Endothelial cell of umbilical vein (primary cell): ENCODE results near the gene KIFC1. TPM values are rescaled to one million over a fixed set of nuclear protein-coding genes. Genes with fewer than 3 reads are reported as not detected.
A peak's percentile ranks its signal among the peaks of the same experiment; 100 is the strongest.

Experiments used
- BruUV-seq: library from RNA; stranded (reverse); fragments of 400-500 nt; replicated peaks from 2 replicates; lab custom pipeline; 2021; lab: Mats Ljungman, UMichigan
- CTCF ChIA-PET: fragments of 300-600, 350-600 bp; sonication (Branson Sonifier 250); formaldehyde crosslinking; loops from one replicate; lab custom pipeline; 2021; ENCODE audit warnings: antibody characterized with exemption, inconsistent platforms; lab: Charles Lee
- POLR2A ChIA-PET: fragments of 300-600, 350-600 bp; sonication (Branson Sonifier 250); formaldehyde crosslinking; loops from one replicate; lab custom pipeline; 2021; ENCODE audit warnings: antibody characterized with exemption, inconsistent platforms; lab: Charles Lee
- DNase-seq: peaks from one replicate; pipeline ENCODE4 v3.0.0-alpha.2; 2011; ENCODE audit warnings: low read depth, low spot score
- FAIRE-seq: peaks from 2 replicates; lab custom pipeline; 2011; peaks lifted over from hg19 to GRCh38; lab: Jason Lieb, UNC
- H2AFZ ChIP-seq: 2 replicates; pipeline ENCODE4 v1.6.0; 2012; ENCODE audit warnings: low read depth, low read length, control low read depth, inconsistent platforms
- H3K27ac ChIP-seq: 2 replicates; pipeline ENCODE4 v1.5.1; 2011; ENCODE audit warnings: low read depth, mild to moderate bottlenecking, control low read depth, low read length, moderate library complexity; ENCODE audit not compliant: insufficient read depth
- H3K27me3 ChIP-seq, 2 experiments: 2 replicates each; pipeline versions ENCODE4 v1.6.0 to v1.6.1; 2011; ENCODE audit warnings: low read length in 2 of 2, mixed read lengths in 1 of 2; ENCODE audit not compliant: control insufficient read depth in 2 of 2, insufficient read depth in 2 of 2
- H3K36me3 ChIP-seq, 2 experiments: 2 replicates in 1 of 2; 3 replicates in 1 of 2; pipeline ENCODE4 v1.5.1; 2011; ENCODE audit warnings: low read length in 2 of 2, mild to moderate bottlenecking in 1 of 2, moderate library complexity in 1 of 2; ENCODE audit not compliant: control insufficient read depth in 2 of 2, insufficient read depth in 2 of 2; ENCODE audit errors: extremely low read depth in 1 of 2
- H3K4me1 ChIP-seq: 3 replicates; pipeline ENCODE4 v1.5.1; 2011; ENCODE audit warnings: mild to moderate bottlenecking, low read length; ENCODE audit not compliant: control insufficient read depth, insufficient read depth; ENCODE audit errors: extremely low read depth
- H3K4me2 ChIP-seq: 2 replicates; pipeline ENCODE4 v1.6.1; 2011; ENCODE audit warnings: low read length, control low read depth, mixed read lengths; ENCODE audit not compliant: insufficient read depth
- H3K4me3 ChIP-seq, 3 experiments: fragments of 200-600 bp in 1 of 3; sonication (generic), shearing (Covaris generic) in 1 of 3; replicated peaks in 1 of 3; 2 replicates each; pipeline ENCODE4 v1.5.1; 2011 to 2016; ENCODE audit warnings: control low read depth in 3 of 3, low read length in 3 of 3, mild to moderate bottlenecking in 2 of 3, inconsistent platforms in 1 of 3, low read depth in 1 of 3, moderate library complexity in 1 of 3; ENCODE audit not compliant: insufficient read depth in 1 of 3
- H3K79me2 ChIP-seq: 2 replicates; pipeline ENCODE4 v1.6.0; 2012; ENCODE audit warnings: low read length, inconsistent platforms; ENCODE audit not compliant: control insufficient read depth, insufficient read depth
- H3K9ac ChIP-seq: replicated peaks from 2 replicates; pipeline ENCODE3; 2011; ENCODE audit warnings: low read length, control low read depth; ENCODE audit not compliant: insufficient read depth; ENCODE audit errors: extremely low read depth
- H3K9me1 ChIP-seq: replicated peaks from 3 replicates; pipeline ENCODE4 v1.6.0; 2011; ENCODE audit warnings: mild to moderate bottlenecking, low read length; ENCODE audit not compliant: control insufficient read depth, insufficient read depth; ENCODE audit errors: extremely low read depth
- H3K9me3 ChIP-seq: replicated peaks from 2 replicates; pipeline ENCODE4 v1.5.1; 2012; ENCODE audit warnings: low read length, inconsistent platforms; ENCODE audit not compliant: control insufficient read depth, insufficient read depth
- H4K20me1 ChIP-seq: replicated peaks from 2 replicates; pipeline ENCODE3; 2011; ENCODE audit warnings: mild to moderate bottlenecking, low read length; ENCODE audit not compliant: control insufficient read depth, insufficient read depth; ENCODE audit errors: extremely low read depth
- EZH2 ChIP-seq: IDR thresholded peaks from 2 replicates; pipeline ENCODE4 v1.6.1; 2012; ENCODE audit warnings: borderline replicate concordance, low read depth, mild to moderate bottlenecking, moderate library complexity, low read length, inconsistent platforms; ENCODE audit not compliant: severe bottlenecking
- FOS ChIP-seq: IDR thresholded peaks from 2 replicates; pipeline ENCODE4 v1.6.1; 2011; ENCODE audit warnings: mild to moderate bottlenecking, low read length, moderate library complexity, borderline replicate concordance; ENCODE audit not compliant: insufficient read depth
- GATA2 ChIP-seq: IDR thresholded peaks from 2 replicates; pipeline ENCODE4 v1.7.0; 2011; ENCODE audit warnings: low read depth, mild to moderate bottlenecking, moderate library complexity, mixed read lengths, low read length; ENCODE audit not compliant: insufficient read length, insufficient read depth
- JUN ChIP-seq: IDR thresholded peaks from 2 replicates; pipeline ENCODE4 v1.6.1; 2011; ENCODE audit warnings: borderline replicate concordance, low read depth; ENCODE audit not compliant: insufficient read length, insufficient read depth
- MYC ChIP-seq: IDR thresholded peaks from one replicate; pipeline ENCODE4 v1.6.1; 2011; ENCODE audit warnings: mild to moderate bottlenecking, low read depth, low read length
- POLR2A ChIP-seq: IDR thresholded peaks from 2 replicates; pipeline ENCODE4 v1.6.1; 2012; ENCODE audit warnings: low read depth, mild to moderate bottlenecking, control low read depth, low read length
- POLR2AphosphoS5 ChIP-seq: IDR thresholded peaks from 2 replicates; pipeline ENCODE4 v1.6.1; 2012; ENCODE audit warnings: low read depth, mild to moderate bottlenecking, control low read depth, low read length, moderate library complexity; ENCODE audit not compliant: insufficient read depth
- dilution Hi-C: fragments of 300-500 bp; cut with MboI; formaldehyde crosslinking; loops from one replicate; pipeline ENCODE4 v1.15.0; 2019; ENCODE audit warnings: low sequenced_read_pairs; ENCODE audit not compliant: extremely low pct_ligation_motif_present
- intact Hi-C: fragments of 100-400 bp; cut with micrococcal nuclease; formaldehyde crosslinking; loops from one replicate; pipeline ENCODE4 v1.10.0; 2022
- polyA plus RNA-seq, 4 experiments: library from polyadenylated mRNA; depleted of rRNA in 3 of 4; stranded (reverse) in 3 of 4; unstranded in 1 of 4; fragments of >200 nt; gene quantifications; 2 replicates each; pipeline versions ENCODE4 v1.2.1 to v1.2.3, GENCODE V29; 2011 to 2012; ENCODE audit warnings: missing spikeins in 1 of 4
- total RNA-seq: library from RNA; stranded (reverse); gene quantifications from 2 replicates; pipeline ENCODE4 v1.2.3, GENCODE V29; 2021
- TF ChIP-seq, protein P1 (sequence below), 2 donors: IDR thresholded peaks; 1 replicate in 1 of 2; 2 replicates in 1 of 2; pipeline ENCODE4 v1.5.1; 2011; ENCODE audit warnings: low read length in 2 of 2, mild to moderate bottlenecking in 2 of 2, moderate library complexity in 2 of 2, control low read depth in 1 of 2, inconsistent platforms in 1 of 2, low read depth in 1 of 2; ENCODE audit not compliant: insufficient read depth in 1 of 2; ENCODE audit errors: extremely low read depth in 1 of 2
- TF ChIP-seq, protein P2 (sequence below): IDR thresholded peaks from 2 replicates; pipeline ENCODE4 v1.6.1; 2011; ENCODE audit not compliant: insufficient read depth, insufficient read length

Gene KIFC1
- total and polyA plus RNA-seq, 2 donors (not counting 3 experiments of a cell fraction or from before 2014, with no cell fraction given) = 39.3 to 63.4 TPM

DNA sequence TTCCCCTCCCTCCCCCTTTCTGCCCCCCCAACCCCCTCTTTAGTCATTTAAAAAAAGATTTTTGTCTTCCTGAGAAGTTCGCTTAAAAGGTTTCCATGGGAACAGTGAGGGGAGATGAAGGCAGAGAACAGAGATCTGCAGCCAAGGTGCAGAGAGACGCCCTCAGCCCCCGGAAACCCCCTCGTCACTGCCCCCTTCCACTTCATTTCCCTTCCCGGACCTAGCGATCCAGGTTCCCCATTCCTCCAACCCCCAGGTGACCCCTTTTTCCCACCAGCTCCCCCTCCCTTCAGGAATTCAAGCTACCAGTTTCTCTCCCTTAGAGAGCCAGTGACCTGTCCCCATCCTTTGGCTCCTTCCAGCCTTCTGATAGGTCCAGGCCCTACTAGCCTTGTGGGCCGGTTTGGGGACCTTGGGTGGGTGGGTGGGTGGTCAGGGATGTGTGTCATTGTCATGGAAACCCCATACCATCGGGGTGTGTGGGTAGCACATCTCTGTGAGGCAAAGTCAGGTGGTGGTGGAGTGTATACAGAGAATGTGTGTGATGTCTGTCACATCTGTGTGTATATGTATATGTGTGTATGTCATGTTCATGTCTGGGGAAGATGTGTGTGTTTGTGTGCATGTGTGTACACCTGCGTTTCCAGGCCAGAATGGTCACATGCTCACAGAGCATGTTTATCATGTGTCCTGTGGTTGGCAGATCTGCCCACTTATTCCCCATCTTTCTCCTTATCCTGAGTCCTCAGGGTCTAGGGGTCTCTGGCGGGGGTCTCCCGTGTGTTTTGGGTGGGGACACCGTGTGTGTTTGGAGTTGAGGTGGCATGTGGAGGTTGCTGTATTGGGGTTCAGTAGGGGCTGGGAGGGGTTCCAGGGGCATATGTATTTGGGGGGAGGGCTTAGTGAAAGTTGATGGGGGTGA is 35.2 kb downstream of the KIFC1 start:
- no peaks in the 10 kb centered on the region for H3K79me2 ChIP-seq
- no peaks in the 10 kb centered on the region for H3K9me3 ChIP-seq
- no peak for TF ChIP-seq JUN
- TF ChIP-seq EZH2 = no peak
- TF ChIP-seq FOS = no peak
- TF ChIP-seq GATA2 = no peak
- TF ChIP-seq, protein P1, sequence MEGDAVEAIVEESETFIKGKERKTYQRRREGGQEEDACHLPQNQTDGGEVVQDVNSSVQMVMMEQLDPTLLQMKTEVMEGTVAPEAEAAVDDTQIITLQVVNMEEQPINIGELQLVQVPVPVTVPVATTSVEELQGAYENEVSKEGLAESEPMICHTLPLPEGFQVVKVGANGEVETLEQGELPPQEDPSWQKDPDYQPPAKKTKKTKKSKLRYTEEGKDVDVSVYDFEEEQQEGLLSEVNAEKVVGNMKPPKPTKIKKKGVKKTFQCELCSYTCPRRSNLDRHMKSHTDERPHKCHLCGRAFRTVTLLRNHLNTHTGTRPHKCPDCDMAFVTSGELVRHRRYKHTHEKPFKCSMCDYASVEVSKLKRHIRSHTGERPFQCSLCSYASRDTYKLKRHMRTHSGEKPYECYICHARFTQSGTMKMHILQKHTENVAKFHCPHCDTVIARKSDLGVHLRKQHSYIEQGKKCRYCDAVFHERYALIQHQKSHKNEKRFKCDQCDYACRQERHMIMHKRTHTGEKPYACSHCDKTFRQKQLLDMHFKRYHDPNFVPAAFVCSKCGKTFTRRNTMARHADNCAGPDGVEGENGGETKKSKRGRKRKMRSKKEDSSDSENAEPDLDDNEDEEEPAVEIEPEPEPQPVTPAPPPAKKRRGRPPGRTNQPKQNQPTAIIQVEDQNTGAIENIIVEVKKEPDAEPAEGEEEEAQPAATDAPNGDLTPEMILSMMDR (IDR thresholded peaks at IDR 0.05; ENCODE audit: extremely low read depth in 1 of 2, insufficient read depth in 1 of 2, low read depth in 1 of 2, low read length in 2 of 2) = no peak
- TF ChIP-seq, protein P2, sequence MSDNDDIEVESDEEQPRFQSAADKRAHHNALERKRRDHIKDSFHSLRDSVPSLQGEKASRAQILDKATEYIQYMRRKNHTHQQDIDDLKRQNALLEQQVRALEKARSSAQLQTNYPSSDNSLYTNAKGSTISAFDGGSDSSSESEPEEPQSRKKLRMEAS = no peak
- no peak for TF ChIP-seq MYC
- TF ChIP-seq POLR2A = no peak
- no peak for TF ChIP-seq POLR2AphosphoS5
- H3K9ac ChIP-seq = no peak overlapping the region
- DNase-seq (no peak), FAIRE-seq (peak; percentile 53)
- H3K4me2 ChIP-seq = peak overlapping the region; percentile 66
- H3K4me3 ChIP-seq = peak overlapping the region in 2 of 3 experiments; percentile 54 to 70
- no peaks in the 10 kb centered on the region for H3K9me1 ChIP-seq
- BruUV-seq = no TSS peak
- POLR2A ChIA-PET = interaction anchor here (0.7 to 0.8 kb wide), 2 partner anchors 109 to 1916 kb away, joined by 3 to 6 read pairs; partner anchors contain the start of gene ZBTB22
- H3K36me3 ChIP-seq = no peaks in the 10 kb centered on the region
- peaks cover 9 to 14% of the 10 kb centered on the region in 2 experiments for H3K27me3 ChIP-seq
- H2AFZ ChIP-seq = peak overlapping the region; percentile 48
- dilution Hi-C loops = no loop called here
- H4K20me1 ChIP-seq = no peaks in the 10 kb centered on the region
- intact Hi-C loops = loop anchor here (1.0 to 5.0 kb wide), 3 partner anchors 36 to 155 kb away; partner anchors contain the start of genes BAK1, KIFC1, RPS18 and VPS52
- no peak overlapping the region for H3K27ac ChIP-seq
- CTCF ChIA-PET = interaction anchor here (0.8 to 2.5 kb wide), 7 partner anchors 10 to 270 kb away, joined by 3 to 15 read pairs (median 5); partner anchors contain the start of genes B3GALT4 and CUTA
- peaks cover 33% of the 10 kb centered on the region for H3K4me1 ChIP-seq
